ENCODE measurements around the gene GPS1.

Gene GPS1

DNA sequence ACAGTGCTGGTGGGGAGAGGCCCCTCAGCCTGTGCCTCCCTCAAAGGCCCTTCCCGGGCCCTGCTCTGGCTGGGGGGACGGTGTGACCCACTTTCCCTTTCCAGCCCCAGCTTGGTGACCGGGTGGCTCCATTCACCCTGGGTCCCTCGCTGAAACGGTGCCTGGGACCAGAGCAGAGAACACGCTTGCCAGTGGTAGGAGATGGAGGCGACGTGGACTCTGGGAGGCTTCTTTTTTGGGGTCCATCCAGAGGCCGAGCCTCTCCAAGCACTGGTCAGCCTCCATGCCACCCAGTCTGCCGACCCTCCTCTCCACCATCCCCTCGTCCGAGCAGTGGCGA lies 36.8 kb upstream of the GPS1 start:
- no peak for DNase-seq (ENCODE audit: low read depth)

DNA sequence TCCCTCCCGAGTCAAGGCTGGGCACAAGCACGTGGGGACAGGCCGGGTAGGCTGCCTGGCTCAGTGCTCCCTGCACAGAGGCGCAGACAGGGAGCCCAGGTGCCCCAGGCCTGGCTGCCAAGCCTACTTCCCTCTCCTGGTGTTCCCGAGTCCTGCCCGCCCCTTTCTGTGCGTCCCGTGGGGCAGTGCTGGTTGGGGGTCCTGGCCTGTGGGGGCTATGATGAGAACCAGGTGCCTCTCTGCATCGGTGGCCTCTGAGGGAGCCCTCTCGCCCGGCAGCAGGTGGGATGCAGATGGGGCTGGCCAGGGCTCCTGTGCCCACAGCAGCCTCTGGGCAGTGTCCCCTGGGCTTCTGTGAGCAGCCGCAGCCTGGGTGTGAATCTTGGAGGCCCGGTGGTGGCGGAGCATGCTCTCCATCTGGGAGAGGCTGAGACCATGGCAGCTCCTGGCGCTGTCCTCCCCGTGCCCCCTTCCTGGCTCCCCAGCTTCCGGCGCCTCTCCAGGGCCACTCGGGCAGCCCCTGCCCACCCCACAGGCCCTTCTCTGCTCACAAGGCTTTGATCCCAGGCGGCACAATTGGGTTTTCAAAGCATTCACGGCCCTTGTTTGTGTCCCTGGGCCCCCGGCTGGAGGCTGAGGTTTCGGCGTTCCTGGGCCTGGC lies 36.3 kb upstream of the GPS1 start:
- no peak for DNase-seq (ENCODE audit: low read depth)

DNA sequence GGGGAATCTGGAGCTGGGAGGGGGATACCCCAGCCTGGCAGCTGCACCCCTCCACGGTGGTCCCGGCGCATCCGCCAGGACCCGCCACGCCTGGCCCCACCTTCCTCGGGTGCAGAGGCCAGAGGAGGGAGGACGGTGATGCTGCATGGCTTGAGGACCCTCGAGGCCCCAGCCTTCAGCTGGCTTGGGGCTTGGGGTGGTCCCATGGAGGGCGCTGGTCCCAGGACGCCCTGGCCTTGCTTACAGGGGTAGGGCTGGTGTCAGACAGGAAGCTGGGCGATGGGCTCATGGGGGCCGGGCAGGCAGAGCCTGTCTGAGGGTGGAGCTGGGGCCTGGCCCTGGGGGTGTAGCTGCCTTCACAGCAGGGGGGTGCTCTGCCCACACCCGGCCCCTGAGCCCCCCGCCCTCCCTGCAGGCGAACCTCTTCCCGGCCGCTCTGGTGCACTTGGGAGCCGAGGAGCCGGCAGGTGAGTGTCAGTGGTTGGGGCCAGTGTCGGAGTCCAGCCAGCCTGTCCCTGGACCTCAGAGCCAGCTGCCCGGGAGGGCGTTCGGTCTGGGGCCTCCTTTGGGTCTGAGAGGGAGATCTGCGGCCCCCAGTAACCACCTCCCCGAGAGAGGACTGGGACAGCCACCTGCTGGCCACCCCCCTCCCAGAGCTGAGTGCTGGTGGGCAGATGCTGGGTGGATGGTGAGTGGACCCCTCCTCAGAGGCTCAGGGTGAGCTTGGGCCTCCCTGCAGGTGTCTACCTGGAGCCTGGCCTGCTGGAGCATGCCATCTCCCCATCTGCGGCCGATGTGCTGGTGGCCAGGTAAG lies 35.4 kb upstream of the GPS1 start:
- no peak for DNase-seq (ENCODE audit: low read depth)

DNA sequence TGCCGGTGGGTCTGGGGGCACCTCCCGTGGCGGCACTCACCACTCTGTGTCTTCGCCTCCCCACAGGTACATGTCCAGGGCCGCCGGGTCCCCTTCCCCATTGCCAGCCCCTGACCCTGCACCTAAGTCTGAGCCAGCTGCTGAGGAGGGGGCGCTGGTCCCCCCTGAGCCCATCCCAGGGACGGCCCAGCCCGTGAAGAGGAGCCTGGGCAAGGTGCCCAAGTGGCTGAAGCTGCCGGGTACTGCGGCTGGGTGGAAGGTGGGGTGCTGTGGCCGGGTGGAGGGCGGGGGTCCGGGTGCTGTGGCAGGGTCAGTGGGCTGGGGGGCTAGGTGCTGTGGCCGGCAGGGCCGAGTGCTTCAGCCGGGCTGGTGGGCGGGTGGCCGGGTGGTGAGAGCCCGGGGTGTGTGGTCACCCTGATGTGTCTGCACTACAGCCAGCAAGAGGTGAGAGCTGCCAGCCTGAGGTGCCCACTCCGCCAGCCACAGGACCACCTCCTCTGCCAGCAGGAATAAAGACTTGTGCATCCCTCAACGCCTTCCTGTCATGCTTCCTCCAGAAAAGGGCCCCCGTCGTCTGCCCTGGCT lies 34.7 kb upstream of the GPS1 start:
- DNase-seq (ENCODE audit: low read depth), result no peak

DNA sequence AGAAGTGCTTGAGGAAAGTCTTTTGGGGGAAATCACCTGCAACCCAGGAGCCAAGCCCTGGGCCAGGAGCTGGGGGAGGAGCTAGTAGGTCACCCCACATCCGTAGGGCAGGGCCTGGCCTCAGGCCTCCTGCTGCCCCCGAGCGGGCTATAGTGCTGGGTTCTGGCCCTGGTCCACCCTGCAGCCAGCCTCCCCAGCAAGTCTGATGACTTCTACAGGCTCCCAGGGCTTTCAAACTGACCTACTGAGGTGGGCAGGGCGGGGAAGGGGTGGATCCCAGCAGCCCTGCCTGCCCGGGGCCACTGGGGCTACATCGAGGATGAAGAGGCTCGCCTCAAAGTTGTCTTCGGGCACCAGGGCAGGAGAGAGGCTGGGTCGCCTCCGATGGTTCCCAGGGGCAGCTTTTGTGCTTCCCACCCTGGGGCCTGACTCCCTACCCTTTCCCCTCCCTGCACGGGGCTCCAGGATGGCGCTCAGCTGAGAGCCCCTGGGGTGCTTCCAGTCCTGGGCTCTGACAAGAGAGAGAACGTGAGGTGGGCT lies 34.0 kb upstream of the GPS1 start:
- DNase-seq (ENCODE audit: low read depth), result no peak

DNA sequence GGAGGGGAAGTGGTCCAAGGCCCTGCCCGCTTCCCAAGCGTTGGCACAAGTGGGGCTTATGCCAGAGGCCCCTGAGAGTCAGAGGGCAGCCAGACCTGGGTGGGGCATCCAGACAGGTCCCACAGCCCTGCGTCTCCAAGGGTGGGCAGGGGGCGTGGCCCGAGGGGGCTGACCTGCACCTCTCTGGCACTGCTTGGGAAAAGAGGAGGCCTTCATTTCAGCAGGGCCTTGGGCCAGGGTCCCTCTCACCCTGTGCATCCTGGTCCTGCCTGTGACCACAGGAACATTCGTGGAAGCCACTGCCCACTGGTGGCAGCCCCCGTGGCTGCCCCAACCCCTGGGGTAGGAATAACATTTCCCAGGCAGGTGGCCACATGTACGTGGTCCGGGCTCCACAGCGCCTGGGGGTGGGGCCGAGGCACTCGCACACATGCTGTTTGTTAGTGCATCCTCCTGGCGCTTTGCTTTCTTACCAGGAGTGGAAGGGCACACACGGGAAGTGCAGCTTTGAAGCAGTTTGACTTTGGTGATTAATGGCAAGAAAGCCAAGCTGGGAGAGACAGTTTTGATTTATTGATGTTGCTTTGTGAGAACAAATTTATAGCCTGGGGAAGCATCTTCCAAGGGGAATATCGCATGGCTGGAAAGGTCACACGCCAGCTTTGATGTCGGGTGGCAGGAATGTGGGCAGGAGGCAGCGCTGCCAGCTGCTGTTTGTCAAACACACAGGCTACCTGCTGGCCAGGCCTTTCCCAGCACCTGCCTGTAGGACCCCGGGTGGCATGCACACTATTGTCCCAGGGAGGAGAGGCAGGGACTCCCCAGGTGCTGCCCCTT lies 33.3 kb upstream of the GPS1 start:
- no peak for DNase-seq (ENCODE audit: low read depth)

DNA sequence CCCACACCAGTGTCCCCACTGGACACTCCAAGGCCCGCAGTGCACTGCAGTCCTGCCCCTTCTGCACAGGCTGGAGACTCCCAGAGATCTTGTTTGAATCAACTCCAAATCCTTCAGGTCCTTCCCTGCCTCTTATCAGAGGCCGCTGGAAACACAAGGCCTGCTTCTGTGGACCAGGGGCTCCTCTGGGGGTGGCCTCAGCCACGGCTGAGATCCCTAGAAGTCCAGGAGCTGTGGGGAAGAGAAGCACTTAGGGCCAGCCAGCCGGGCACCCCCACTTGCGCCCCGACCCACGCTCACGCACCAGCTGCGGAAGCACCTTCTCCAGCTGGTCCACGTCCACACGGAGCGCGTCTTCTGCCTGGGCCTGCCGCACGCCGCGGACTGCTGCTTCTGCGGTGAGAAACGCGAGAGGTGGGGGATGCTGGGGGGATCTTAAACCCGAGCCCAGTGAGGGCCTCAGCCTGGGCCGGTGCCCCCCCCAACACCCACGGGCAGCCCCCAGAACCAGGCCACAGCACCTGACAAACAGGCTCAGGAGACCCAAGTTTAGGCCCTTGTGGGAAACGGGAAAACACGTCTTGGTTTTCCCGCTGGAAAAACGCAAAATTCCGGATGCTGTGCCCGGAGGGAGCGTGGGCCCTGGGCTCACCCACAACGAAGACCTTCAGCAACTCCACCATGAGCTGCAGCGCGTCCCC lies 32.6 kb upstream of the GPS1 start:
- DNase-seq (ENCODE audit: low read depth), result no peak

DNA sequence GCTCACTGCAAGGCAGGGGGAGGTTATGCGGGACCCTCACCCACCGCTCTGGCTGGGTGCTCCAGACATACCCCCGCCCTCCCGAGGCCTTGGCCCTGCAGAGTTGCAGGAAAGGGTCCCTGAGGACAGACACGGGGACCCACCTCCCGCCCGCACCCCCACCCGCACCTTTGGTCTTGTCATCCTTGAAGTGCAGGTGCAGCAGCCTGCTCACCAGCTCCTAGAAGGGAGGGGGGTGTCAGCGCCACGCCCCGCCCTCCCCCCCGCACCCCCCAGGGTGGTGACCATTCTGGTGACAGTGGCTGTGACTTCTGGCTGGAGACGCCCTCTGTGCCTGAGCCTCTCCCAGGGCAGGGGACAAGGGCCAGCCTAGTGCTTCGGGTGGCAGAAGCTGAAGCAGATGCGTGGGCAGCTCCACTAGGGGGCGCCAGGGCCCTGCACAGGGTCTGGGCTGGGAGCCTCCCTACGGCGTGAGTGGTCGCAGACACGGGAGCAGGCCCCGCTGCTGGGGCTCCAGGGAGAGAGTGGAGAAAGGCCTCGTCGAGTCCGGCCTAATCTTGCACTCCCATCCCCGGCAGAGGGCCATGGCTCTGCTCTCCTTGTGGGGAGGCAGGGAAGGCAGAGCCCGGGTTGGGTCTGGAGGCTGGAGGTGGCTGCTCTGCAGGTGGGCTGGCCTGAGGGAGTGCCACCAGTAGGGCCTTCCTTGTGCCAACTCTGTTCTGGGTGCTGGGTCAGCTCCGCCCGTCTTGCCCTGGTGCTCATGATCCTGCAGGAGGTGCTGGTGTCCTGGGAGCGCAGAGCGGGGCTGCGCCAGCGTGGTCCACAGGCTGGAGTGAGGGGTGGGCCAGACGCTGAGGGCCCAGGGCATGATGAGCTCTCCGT lies 31.8 kb upstream of the GPS1 start:
- peak; percentile 58 for DNase-seq (ENCODE audit: low read depth)

DNA sequence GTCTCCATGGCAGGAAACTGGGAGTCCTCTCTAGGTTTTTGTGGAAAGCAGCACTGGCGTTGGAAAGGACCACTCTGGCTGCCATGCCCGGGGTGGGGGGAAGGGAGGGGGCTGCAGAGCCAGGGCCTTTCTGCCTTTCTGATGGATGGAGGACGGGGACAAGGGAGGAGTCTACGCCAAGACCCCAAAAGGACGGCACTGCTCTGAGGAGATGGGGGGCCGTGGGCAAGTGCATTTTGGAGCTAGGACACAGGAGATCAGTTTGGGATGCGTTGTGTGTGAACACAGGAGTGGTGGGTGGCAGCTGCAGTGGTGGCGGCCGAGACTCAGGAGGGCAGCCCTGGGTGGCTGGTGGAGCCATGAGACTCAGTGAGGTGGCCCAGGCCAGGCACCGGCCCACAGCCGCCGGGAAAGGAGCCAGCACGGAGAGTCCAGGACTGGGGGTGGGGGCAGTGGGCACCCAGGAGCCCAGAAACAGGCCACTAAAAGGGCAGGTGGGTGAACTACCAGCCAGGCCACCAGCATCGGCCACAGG lies 31.1 kb upstream of the GPS1 start:
- no peak for DNase-seq (ENCODE audit: low read depth)

DNA sequence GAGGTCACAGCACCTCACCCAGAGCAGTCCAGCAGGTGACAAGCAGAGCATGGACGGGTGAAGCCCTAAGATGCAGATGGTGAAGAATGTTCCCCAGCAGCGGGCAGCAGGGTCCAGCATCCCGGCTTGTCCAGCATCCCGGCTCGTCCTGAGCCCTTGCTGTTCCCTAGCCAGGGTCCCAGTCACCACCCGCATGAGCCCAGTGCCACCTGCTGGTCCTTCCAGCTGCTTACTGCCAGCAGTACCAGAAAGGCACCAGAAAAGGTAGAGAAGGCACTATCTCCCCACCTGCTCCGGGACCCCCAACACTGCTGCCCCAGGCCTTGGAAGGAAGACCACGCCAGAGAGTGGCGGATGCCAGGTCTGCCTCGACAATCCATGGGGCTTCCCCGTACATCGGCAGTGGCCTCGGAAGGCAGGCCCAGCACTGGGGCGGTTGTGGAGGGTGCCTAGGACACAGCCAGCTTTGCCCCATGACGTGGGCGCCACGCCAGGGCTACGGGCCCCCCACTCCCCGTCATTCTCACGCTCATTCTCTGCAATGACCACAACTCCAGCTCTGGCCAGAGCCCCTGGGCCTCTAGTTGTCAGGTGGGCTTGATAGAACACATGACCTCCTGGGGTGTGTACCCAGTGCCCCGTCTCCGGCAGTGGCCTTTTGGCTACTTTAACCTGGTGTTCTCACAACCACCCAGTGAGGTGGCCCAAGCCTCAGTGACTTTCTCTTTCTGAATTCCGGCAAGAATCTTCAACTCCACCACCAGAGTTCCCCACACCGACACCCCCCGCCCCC lies 30.4 kb upstream of the GPS1 start:
- DNase-seq (ENCODE audit: low read depth), result no peak

DNA sequence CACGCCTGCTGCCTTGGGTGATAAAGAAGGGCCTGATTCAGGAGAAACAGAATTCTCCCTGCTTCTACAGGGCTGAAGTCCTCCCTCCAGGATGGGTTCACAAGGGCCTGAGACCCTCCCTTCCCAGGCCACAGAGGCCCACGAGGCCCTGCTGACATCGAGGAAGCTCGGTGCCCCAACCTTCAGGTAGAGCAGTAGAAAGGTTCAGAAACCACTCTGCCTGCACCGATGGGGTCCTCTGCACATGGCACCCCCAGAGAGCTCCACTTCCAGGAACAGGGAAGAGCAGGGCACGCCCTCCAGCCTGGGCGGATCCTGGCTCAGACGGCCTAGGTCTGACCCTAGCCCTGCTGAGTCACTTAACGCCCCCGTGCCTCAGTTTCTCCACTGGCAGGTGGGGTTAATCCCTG lies 29.8 kb upstream of the GPS1 start:
- DNase-seq (ENCODE audit: low read depth), result no peak

DNA sequence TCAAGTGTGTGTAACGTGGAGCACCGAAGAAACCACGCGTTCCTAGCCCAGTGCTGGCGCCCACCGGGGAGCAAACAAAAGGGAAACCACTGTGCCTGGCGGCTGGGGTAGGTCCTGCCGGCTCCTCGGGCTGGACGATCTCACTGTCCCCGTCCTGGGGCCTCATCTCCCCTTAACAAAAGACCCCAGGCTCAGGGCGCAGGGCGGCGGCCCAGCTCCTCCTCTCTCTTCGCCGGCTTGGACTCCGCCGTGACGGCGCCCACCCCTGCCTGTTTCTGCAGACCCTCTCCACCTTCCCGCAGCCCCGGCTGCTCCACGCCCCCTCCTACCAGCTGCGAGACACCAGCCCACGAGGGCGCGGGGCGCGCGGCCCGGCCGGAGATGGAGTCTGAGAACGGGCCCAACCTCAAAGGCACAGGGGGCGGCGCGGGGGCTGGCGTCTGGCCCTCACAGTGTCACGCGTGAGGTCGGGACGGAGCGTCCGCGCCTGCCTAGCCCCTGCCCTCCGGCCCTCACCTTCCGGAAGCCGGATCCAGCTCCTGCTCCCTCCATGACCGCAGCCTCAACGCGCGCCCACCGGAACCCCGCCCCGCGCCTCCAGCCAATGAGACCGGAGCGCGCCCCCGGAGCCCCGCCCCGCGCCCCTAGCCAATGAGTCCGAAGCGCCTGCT lies 29.3 kb upstream of the GPS1 start, which contains the start of gene CENPX:
CENPX (minus strand) TSS at position 569 of the 671 bp plus-strand sequence; CDS start at position 552, 17 bp downstream.
- DNase-seq (ENCODE audit: low read depth), result no peak

DNA sequence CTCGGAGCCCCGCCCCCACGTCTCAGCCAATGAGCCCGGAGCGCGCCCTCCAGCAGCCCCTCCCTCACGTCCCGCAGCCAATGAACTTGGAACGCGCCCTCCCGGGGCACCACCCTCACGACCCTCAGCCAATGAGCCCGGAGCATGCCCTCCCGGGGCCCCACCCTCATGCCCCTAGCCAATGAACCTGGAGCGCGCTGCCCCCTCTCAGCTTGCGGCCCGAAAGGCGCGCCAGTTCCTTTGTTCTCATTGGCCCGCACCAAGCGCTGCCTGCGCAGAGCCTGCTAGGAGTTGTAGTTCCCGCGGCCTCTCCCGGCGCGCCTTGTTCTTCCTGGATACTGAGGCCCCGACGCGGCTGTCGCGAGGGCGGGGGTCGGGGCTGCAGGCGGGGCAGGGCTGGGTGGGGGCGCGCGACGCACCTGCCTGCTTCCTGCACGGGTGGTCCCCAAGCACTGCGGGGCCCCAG lies 28.7 kb upstream of the GPS1 start, which contains the start of gene LRRC45:
LRRC45 (plus strand) TSS at position 325 of the 466 bp plus-strand sequence. CDS start 339 bp downstream, outside the sequence.
- peak; percentile 100 for DNase-seq (ENCODE audit: low read depth)

DNA sequence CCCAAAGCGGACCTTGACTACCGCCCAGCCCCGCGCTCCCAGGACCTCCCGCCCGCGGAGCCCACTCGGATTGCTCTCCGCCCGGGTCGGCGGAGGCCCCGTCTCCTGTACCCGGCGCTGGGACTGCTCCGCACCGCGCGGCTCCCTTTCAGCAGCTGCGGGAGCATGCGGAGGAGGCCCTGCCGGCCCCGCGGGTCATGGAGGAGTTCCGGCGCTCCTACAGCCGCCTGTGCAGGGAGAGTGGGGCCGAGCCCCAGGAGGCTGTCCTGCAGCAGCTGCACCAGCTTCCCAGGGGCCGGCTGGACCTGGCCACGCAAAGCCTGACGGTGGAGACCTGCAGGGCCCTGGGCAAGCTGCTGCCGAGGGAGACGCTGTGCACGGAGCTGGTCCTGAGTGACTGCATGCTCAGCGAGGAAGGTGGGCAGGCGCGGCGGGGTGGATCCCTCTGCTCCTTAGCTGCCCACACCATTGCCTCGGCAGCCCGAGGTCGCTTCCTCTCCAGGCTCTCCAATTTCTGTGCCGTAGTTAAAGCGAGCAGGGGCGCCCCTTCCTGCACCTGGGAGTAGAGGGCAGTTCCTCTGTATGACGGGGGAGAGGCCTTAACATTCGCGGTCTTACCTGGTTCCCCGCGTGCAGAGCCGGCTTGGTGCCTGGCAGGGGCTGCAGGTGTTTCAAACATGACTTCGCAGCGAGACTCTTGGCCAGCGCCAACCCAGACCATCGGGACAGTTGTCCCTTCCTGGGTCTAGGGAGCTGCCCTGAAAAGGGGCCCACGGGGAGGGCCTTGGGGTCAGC lies 28.1 kb upstream of the GPS1 start:
- DNase-seq (ENCODE audit: low read depth), result no peak

DNA sequence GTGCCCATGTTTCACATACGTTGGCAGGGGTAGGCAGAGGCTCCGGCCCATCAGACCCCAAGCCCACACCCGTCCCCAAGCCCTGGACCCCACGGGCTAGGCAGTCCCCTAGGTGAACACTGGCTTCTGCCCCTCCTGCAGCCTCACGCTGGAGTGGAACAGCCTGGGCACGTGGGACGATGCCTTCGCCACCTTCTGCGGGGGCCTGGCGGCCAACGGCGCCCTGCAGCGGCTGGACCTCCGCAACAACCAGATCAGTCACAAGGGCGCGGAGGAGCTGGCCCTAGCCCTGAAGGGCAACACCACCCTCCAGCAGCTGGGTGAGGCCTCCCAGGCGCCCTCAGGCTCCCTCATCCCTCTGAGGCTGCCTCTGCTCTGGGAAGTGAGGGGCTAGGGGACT lies 26.8 kb upstream of the GPS1 start:
- DNase-seq (ENCODE audit: low read depth), result no peak

DNA sequence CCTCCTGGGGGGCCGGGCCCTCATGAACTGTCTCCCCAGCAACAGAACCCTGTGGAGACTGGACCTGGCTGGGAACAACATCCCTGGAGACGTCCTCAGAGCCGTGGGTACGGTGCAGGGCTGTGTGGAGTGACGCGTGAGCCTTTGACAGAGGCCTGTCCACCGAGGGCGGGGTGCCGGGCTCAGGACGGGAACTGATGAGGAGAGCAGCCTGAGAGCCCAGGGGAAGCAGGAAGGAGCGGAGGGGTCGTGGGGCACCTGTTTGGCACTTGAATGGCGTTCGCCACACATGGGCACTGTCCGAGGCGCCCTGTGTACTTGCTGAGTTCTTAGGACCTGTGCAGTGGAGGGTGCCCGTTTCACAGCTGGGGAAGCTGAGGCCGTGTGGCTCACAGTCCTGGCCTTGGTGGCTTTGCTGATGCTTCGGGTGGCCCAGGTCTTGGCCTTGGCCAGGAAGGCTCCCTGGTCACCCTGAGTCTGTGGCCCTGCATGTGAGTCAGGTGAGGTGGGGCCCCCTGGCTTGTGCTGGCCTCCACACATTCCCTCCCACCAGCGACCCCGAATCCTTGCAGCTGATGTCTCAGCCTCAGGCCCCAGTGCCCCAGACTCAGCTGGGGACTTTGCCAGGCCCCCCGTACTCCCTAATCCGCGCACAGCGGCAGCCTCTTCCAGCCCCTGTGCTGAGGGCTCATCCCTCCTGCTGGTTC lies 26.1 kb upstream of the GPS1 start:
- no peak for DNase-seq (ENCODE audit: low read depth)

DNA sequence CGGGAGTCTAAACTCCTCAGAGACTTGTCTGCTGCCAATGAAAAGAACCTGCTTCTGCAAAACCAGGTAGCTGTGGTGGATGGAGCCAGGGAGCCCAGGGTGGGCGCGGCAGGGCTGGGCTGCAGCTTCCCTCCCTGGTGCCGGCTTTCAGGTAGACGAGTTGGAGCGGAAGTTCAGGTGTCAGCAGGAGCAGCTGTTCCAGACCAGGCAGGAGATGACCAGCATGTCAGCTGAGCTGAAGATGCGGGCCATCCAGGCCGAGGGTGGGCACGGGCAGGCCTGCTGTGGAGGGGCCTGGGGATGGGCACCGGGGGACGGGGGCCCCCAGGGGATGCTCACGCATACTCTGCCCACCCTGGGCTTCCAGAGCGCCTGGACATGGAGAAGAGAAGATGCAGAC lies 23.5 kb upstream of the GPS1 start:
- DNase-seq (ENCODE audit: low read depth), result no peak
